ENCODE measurements around the gene CAVIN2. TPM values are rescaled to one million over a fixed set of nuclear protein-coding genes. Genes with fewer than 3 reads are reported as not detected.
"Not testable (repeated sequence)": the region's sequence is repeated elsewhere in the genome, so short reads cannot be mapped to it uniquely, and the experiment has no call there.

The CAVIN2 gene
- total RNA-seq, 1 experiment from 2014 or later = 3.2 TPM

- in situ Hi-C loops (cut with HindIII; ENCODE audit: low sequenced_read_pairs) = no loop called here
- DNase-seq (ENCODE audit: low spot score) = no peak
Observed at GRCh38 chr2:191813943-191814342, 32.9 kb downstream of the CAVIN2 start.

- in situ Hi-C loops (cut with HindIII; ENCODE audit: low sequenced_read_pairs) = no loop called here
- peak; percentile 84 for DNase-seq (ENCODE audit: low spot score)
Observed at GRCh38 chr2:191811807-191812602, 34.9 kb downstream of the CAVIN2 start.

GRCh38 chr2:191806396-191806795 is 40.5 kb downstream of the CAVIN2 start:
- in situ Hi-C loops (cut with HindIII; ENCODE audit: low sequenced_read_pairs) = no loop called here

GRCh38 chr2:191804766-191805165 is 42.1 kb downstream of the CAVIN2 start:
- DNase-seq (ENCODE audit: low spot score) = no peak
- in situ Hi-C loops (cut with HindIII; ENCODE audit: low sequenced_read_pairs) = no loop called here

More at GRCh38 chr2:191806396-191806795, 40.5 kb downstream of the CAVIN2 start:
- DNase-seq (ENCODE audit: low spot score) = no peak

GRCh38 chr2:191803007-191803406 is 43.9 kb downstream of the CAVIN2 start:
- in situ Hi-C loops (cut with HindIII; ENCODE audit: low sequenced_read_pairs) = no loop called here
- no peak for DNase-seq (ENCODE audit: low spot score)

- in situ Hi-C loops (cut with HindIII; ENCODE audit: low sequenced_read_pairs) = no loop called here
Observed at GRCh38 chr2:191802180-191802579, 44.7 kb downstream of the CAVIN2 start.

GRCh38 chr2:191800874-191801273 is 46.0 kb downstream of the CAVIN2 start:
- no peak for DNase-seq (ENCODE audit: low spot score)
- in situ Hi-C loops (cut with HindIII; ENCODE audit: low sequenced_read_pairs) = no loop called here

More at GRCh38 chr2:191802180-191802579, 44.7 kb downstream of the CAVIN2 start:
- no peak for DNase-seq (ENCODE audit: low spot score)

GRCh38 chr2:191799526-191799925 is 47.4 kb downstream of the CAVIN2 start:
- in situ Hi-C loops (cut with HindIII; ENCODE audit: low sequenced_read_pairs) = no loop called here
- no peak for DNase-seq (ENCODE audit: low spot score)

- in situ Hi-C loops (cut with HindIII; ENCODE audit: low sequenced_read_pairs) = no loop called here
- DNase-seq (ENCODE audit: low spot score) = no peak
Observed at GRCh38 chr2:191797942-191798876, 48.7 kb downstream of the CAVIN2 start.

- in situ Hi-C loops (cut with HindIII; ENCODE audit: low sequenced_read_pairs) = no loop called here
- no peak for DNase-seq (ENCODE audit: low spot score)
Observed at GRCh38 chr2:191797500-191797899, 49.4 kb downstream of the CAVIN2 start.

- in situ Hi-C loops (cut with HindIII; ENCODE audit: low sequenced_read_pairs) = no loop called here
- no peak for DNase-seq (ENCODE audit: low spot score)
Observed at GRCh38 chr2:191795715-191796114, 51.2 kb downstream of the CAVIN2 start.

- in situ Hi-C loops (cut with HindIII; ENCODE audit: low sequenced_read_pairs) = no loop called here
- no peak for DNase-seq (ENCODE audit: low spot score)
Observed at GRCh38 chr2:191791953-191792560, 54.8 kb downstream of the CAVIN2 start.

- no peak for DNase-seq (ENCODE audit: low spot score)
- in situ Hi-C loops (cut with HindIII; ENCODE audit: low sequenced_read_pairs) = no loop called here
Observed at GRCh38 chr2:191790737-191791136, 56.2 kb downstream of the CAVIN2 start.

- DNase-seq (ENCODE audit: low spot score) = no peak
- in situ Hi-C loops (cut with HindIII; ENCODE audit: low sequenced_read_pairs) = no loop called here
Observed at GRCh38 chr2:191789796-191790195, 57.1 kb downstream of the CAVIN2 start.

- DNase-seq (ENCODE audit: low spot score) = no peak
- in situ Hi-C loops (cut with HindIII; ENCODE audit: low sequenced_read_pairs) = no loop called here
Observed at GRCh38 chr2:191786694-191787093, 60.2 kb downstream of the CAVIN2 start.

- DNase-seq (ENCODE audit: low spot score); in situ Hi-C loops (cut with HindIII; ENCODE audit: low sequenced_read_pairs): not testable (repeated sequence)
Observed at GRCh38 chr2:191785651-191786050, 61.2 kb downstream of the CAVIN2 start.
